H9 (cell line): ENCODE measurements around the gene FN1. TPM values are rescaled to one million over a fixed set of nuclear protein-coding genes. Genes with fewer than 3 reads are reported as not detected.

Experiments used
- DNase-seq: peaks from one replicate; pipeline ENCODE4 v3.0.0-alpha.2; 2017
- H2AFZ ChIP-seq: one replicate; pipeline ENCODE4 v1.6.1; 2013; ENCODE audit warnings: mild to moderate bottlenecking, low read length, control low read depth, moderate library complexity
- H2AK5ac ChIP-seq: 2 replicates; pipeline ENCODE4 v1.6.1; 2013; ENCODE audit warnings: low read length, control low read depth, mixed read lengths; ENCODE audit not compliant: insufficient read length
- H2BK120ac ChIP-seq: one replicate; pipeline ENCODE4 v1.6.1; 2013; ENCODE audit warnings: low read depth, mild to moderate bottlenecking, low read length, control low read depth, inconsistent platforms; ENCODE audit not compliant: poor library complexity, severe bottlenecking
- H2BK12ac ChIP-seq: 2 replicates; pipeline ENCODE4 v1.6.1; 2013; ENCODE audit warnings: low read length, control low read depth, mixed read lengths, low read depth; ENCODE audit not compliant: insufficient read length
- H2BK15ac ChIP-seq: 2 replicates; pipeline ENCODE4 v1.6.1; 2013; ENCODE audit warnings: low read depth, low read length, control low read depth
- H2BK20ac ChIP-seq: one replicate; pipeline ENCODE4 v1.6.1; 2013; ENCODE audit warnings: low read depth, mild to moderate bottlenecking, low read length, control low read depth, inconsistent platforms; ENCODE audit not compliant: poor library complexity, severe bottlenecking
- H2BK5ac ChIP-seq: 2 replicates; pipeline ENCODE4 v1.6.1; 2013; ENCODE audit warnings: low read length, control low read depth, mixed read lengths; ENCODE audit not compliant: insufficient read length
- H3K14ac ChIP-seq: 2 replicates; pipeline ENCODE4 v1.6.1; 2013; ENCODE audit warnings: low read length, control low read depth; ENCODE audit not compliant: insufficient read depth
- H3K18ac ChIP-seq: 2 replicates; pipeline ENCODE4 v1.6.1; 2013; ENCODE audit warnings: low read depth, mild to moderate bottlenecking, mixed read lengths, low read length, control low read depth; ENCODE audit not compliant: insufficient read length
- H3K23ac ChIP-seq: 2 replicates; pipeline ENCODE4 v1.6.1; 2013; ENCODE audit warnings: low read length, control low read depth, mixed read lengths, low read depth; ENCODE audit not compliant: insufficient read length
- H3K23me2 ChIP-seq: 2 replicates; pipeline ENCODE4 v1.6.1; 2013; ENCODE audit warnings: low read depth, mild to moderate bottlenecking, mixed read lengths, low read length, control low read depth; ENCODE audit not compliant: insufficient read length, poor library complexity, severe bottlenecking
- H3K27ac ChIP-seq: 2 replicates; pipeline ENCODE4 v1.5.1; 2013; ENCODE audit warnings: low read length, control low read depth, mixed read lengths, low read depth; ENCODE audit not compliant: insufficient read length
- H3K27me3 ChIP-seq: 2 replicates; pipeline ENCODE4 v1.6.1; 2013; ENCODE audit warnings: low read length, control low read depth, inconsistent platforms; ENCODE audit not compliant: insufficient read depth
- H3K4ac ChIP-seq: 2 replicates; pipeline ENCODE4 v1.6.1; 2013; ENCODE audit warnings: low read depth, mild to moderate bottlenecking, control low read depth, inconsistent platforms, low read length, moderate library complexity
- H3K4me1 ChIP-seq: 2 replicates; pipeline ENCODE4 v1.6.1; 2013; ENCODE audit warnings: low read length, control low read depth, inconsistent platforms; ENCODE audit not compliant: insufficient read depth
- H3K4me2 ChIP-seq: 2 replicates; pipeline ENCODE4 v1.6.1; 2013; ENCODE audit warnings: low read length, control low read depth, mixed read lengths; ENCODE audit not compliant: insufficient read length, insufficient read depth
- H3K56ac ChIP-seq: 2 replicates; pipeline ENCODE4 v1.6.1; 2013; ENCODE audit warnings: low read depth, mild to moderate bottlenecking, mixed read lengths, low read length, control low read depth; ENCODE audit not compliant: insufficient read length
- H3K79me1 ChIP-seq: 2 replicates; pipeline ENCODE4 v1.6.1; 2013; ENCODE audit warnings: low read depth, mild to moderate bottlenecking, moderate library complexity, low read length, control low read depth, inconsistent platforms; ENCODE audit not compliant: insufficient read depth, poor library complexity, severe bottlenecking
- H3K79me2 ChIP-seq: 2 replicates; pipeline ENCODE4 v1.6.1; 2013; ENCODE audit warnings: low read length, control low read depth, inconsistent platforms; ENCODE audit not compliant: insufficient read depth
- H3K9ac ChIP-seq: 2 replicates; pipeline ENCODE4 v1.6.1; 2013; ENCODE audit warnings: low read length, control low read depth, mixed read lengths; ENCODE audit not compliant: insufficient read length; ENCODE audit errors: extremely low read depth
- H3K9me3 ChIP-seq: one replicate; pipeline ENCODE4 v1.6.1; 2013; ENCODE audit warnings: low read depth, low read length, inconsistent platforms; ENCODE audit not compliant: control insufficient read depth
- H3T11ph ChIP-seq: one replicate; pipeline ENCODE4 v1.6.1; 2013; ENCODE audit warnings: mild to moderate bottlenecking, low read length, control low read depth, inconsistent platforms
- H4K20me1 ChIP-seq: one replicate; pipeline ENCODE4 v1.6.1; 2013; ENCODE audit not compliant: control insufficient read depth, insufficient read length, insufficient read depth
- H4K5ac ChIP-seq: 2 replicates; pipeline ENCODE4 v1.6.1; 2013; ENCODE audit warnings: low read depth, mild to moderate bottlenecking, mixed read lengths, low read length, control low read depth; ENCODE audit not compliant: insufficient read length
- H4K8ac ChIP-seq: replicated peaks from 2 replicates; pipeline ENCODE4 v1.6.1; 2013; ENCODE audit warnings: low read length, control low read depth, mixed read lengths, low read depth; ENCODE audit not compliant: insufficient read length
- H4K91ac ChIP-seq: 2 replicates; pipeline ENCODE4 v1.6.1; 2013; ENCODE audit warnings: low read depth, mild to moderate bottlenecking, moderate library complexity, mixed read lengths, low read length, control low read depth; ENCODE audit not compliant: insufficient read length
- H3K27ac Mint-ChIP-seq, 3 experiments: 2 replicates in 2 of 3; 3 replicates in 1 of 3; pipeline ENCODE4 v1.8.0; 2020 to 2021; ENCODE audit warnings: mixed read lengths in 3 of 3, mild to moderate bottlenecking in 1 of 3, moderate library complexity in 1 of 3
- H3K27me3 Mint-ChIP-seq: 2 replicates; pipeline ENCODE4 v1.8.0; 2021; ENCODE audit warnings: low read depth, mild to moderate bottlenecking, moderate library complexity, mixed read lengths
- H3K36me3 Mint-ChIP-seq, 3 experiments: 2 replicates in 2 of 3; 3 replicates in 1 of 3; pipeline ENCODE4 v1.8.0; 2020 to 2021; ENCODE audit warnings: low read depth in 3 of 3, mixed read lengths in 3 of 3; ENCODE audit not compliant: insufficient read depth in 1 of 3
- H3K4me1 Mint-ChIP-seq, 2 experiments: 2 replicates each; pipeline ENCODE4 v1.8.0; 2020; ENCODE audit warnings: mixed read lengths in 2 of 2
- H3K4me3 Mint-ChIP-seq, 2 experiments: 2 replicates in 1 of 2; 3 replicates in 1 of 2; pipeline ENCODE4 v1.8.0; 2020 to 2021; ENCODE audit warnings: mild to moderate bottlenecking in 2 of 2, mixed read lengths in 2 of 2, moderate library complexity in 1 of 2
- H3K9me3 Mint-ChIP-seq, 2 experiments: 2 replicates in 1 of 2; 3 replicates in 1 of 2; pipeline ENCODE4 v1.8.0; 2020; ENCODE audit warnings: mild to moderate bottlenecking in 2 of 2, mixed read lengths in 2 of 2, moderate library complexity in 1 of 2
- WGBS: extraction: QIAGEN DNeasy Blood & Tissue Kit; methylation state at CpG from one replicate; pipeline ENCODE4 v1.1.7; 2013; ENCODE audit warnings: missing lambda C conversion rate, low lambda C conversion rate, mixed read lengths; ENCODE audit not compliant: insufficient read length; ENCODE audit errors: extremely low coverage; 5-methylcytosine and 5-hydroxymethylcytosine counted together
- total RNA-seq: library from RNA; stranded (reverse); gene quantifications from 2 replicates; pipeline ENCODE4 v1.2.1, GENCODE V29; 2021
- TF ChIP-seq, protein P1 (sequence below): fragments of 200-600 bp; sonication (generic); conservative IDR thresholded peaks from 3 replicates; pipeline ENCODE4 v1.8.0; 2021; ENCODE audit warnings: antibody characterized with exemption, mild to moderate bottlenecking

The FN1 gene
- total RNA-seq, 1 experiment from 2014 or later: 56.0 TPM

DNA sequence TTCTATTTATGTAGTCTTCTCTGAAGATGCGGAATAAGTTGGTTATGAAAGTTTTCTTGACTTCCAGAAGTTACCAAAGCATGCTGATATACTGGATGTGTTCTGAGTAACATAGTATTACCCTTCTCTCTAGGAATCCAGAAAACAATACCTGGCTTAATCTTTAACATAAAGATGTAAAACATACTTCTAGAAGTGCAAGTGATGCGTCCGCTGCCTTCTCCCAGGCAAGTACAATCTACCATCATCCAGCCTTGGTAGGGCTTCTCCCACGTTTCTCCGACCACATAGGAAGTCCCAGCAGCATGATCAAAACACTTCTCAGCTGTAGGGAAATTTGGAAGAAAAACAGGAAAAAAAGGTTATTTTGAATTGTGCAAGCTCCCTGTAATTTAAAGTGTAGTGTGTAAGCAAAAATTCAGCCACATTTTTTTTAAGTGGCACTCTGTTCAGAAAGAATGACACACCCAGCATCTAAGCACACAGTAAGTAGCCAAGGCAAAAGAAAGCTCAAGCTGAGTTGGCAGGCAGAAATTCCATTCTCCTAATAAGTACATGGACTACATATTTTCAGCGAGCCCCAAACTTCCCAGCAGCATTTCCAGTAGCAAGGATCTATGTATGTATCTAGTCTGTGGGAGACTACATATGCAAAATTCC, 5.2 kb downstream of the FN1 start:
- TF ChIP-seq, protein P1, sequence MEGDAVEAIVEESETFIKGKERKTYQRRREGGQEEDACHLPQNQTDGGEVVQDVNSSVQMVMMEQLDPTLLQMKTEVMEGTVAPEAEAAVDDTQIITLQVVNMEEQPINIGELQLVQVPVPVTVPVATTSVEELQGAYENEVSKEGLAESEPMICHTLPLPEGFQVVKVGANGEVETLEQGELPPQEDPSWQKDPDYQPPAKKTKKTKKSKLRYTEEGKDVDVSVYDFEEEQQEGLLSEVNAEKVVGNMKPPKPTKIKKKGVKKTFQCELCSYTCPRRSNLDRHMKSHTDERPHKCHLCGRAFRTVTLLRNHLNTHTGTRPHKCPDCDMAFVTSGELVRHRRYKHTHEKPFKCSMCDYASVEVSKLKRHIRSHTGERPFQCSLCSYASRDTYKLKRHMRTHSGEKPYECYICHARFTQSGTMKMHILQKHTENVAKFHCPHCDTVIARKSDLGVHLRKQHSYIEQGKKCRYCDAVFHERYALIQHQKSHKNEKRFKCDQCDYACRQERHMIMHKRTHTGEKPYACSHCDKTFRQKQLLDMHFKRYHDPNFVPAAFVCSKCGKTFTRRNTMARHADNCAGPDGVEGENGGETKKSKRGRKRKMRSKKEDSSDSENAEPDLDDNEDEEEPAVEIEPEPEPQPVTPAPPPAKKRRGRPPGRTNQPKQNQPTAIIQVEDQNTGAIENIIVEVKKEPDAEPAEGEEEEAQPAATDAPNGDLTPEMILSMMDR: no peak
- H3K36me3 Mint-ChIP-seq: peaks cover 7 to 32% (median 8%) of the 10 kb centered on the region in 3 experiments

More for the DNA sequence above, 5.2 kb downstream of the FN1 start:
- Histone ChIP-seq H2BK120ac (no peak overlapping the region), H3T11ph (no peak overlapping the region), H3K18ac (no peak overlapping the region), H3K23ac (no peak overlapping the region), H3K27ac (no peak overlapping the region), H3K4me2 (no peak overlapping the region), H3K9me3 (no peaks in the 10 kb centered on the region), H2BK12ac (no peak overlapping the region), H3K56ac (no peak overlapping the region), H3K79me2 (no peaks in the 10 kb centered on the region), H2BK15ac (no peak overlapping the region), H3K14ac (no peak overlapping the region), H3K9ac (no peak overlapping the region), H3K4me1 (no peaks in the 10 kb centered on the region), H4K20me1 (no peaks in the 10 kb centered on the region), H2AFZ (no peak overlapping the region), H3K4ac (no peak overlapping the region), H3K23me2 (no peaks in the 10 kb centered on the region), H3K27me3 (no peaks in the 10 kb centered on the region), H4K91ac (no peak overlapping the region), H3K79me1 (no peaks in the 10 kb centered on the region), H4K8ac (no peak overlapping the region), H2AK5ac (no peak overlapping the region), H2BK20ac (no peak overlapping the region), H2BK5ac (no peak overlapping the region), H4K5ac (no peak overlapping the region)
- WGBS: no CpG with 5 or more reads among the region's 6 CpGs
- Mint-ChIP-seq H3K4me3 (no peak overlapping the region), H3K27ac (peak overlapping the region in 1 of 3 experiments; percentile 11; a peak in 1 of 7 replicates), H3K4me1 (peaks cover 9% of the 10 kb centered on the region in 2 experiments), H3K27me3 (peaks cover 4% of the 10 kb centered on the region), H3K9me3 (no peaks in the 10 kb centered on the region)
- no peak for DNase-seq
